HG02759 (cell line): ENCODE measurements around the gene IL32.

ENCODE experiments used
- ATAC-seq: cut with Tn5 transposase; IDR thresholded peaks from one replicate; pipeline ENCODE4 v1.9.1; 2021; ENCODE audit warnings: mild to moderate bottlenecking, moderate library complexity; ENCODE audit not compliant: unreplicated experiment

Gene IL32

GRCh38 chr16:3113765-3114479, 48.5 kb downstream of the IL32 start:
- no peak for ATAC-seq

- no peak for ATAC-seq
These were observed 49.6 kb downstream of the IL32 start for GRCh38 chr16:3115003-3115402.

- no peak for ATAC-seq
These were observed 50.1 kb downstream of the IL32 start for GRCh38 chr16:3115561-3115960.

GRCh38 chr16:3118204-3118790, 52.9 kb downstream of the IL32 start:
- no peak for ATAC-seq

GRCh38 chr16:3118846-3119245, 53.4 kb downstream of the IL32 start:
- no peak for ATAC-seq
